Activated CD8-positive, alpha-beta memory T cell treated with anti-CD3 and anti-CD28 coated beads for 36 hours (primary cell): ENCODE data around the gene DNAH17. TPM values are rescaled to one million over a fixed set of nuclear protein-coding genes. Genes with fewer than 3 reads are reported as not detected.

Source experiments
- CTCF ChIA-PET: fragments of 350-600 bp; sonication (Branson Sonifier 250); formaldehyde crosslinking; loops from one replicate; lab custom pipeline; 2021; ENCODE audit warnings: antibody characterized with exemption; lab: Charles Lee
- POLR2A ChIA-PET: fragments of 350-600 bp; sonication (Branson Sonifier 250); formaldehyde crosslinking; loops from one replicate; lab custom pipeline; 2021; ENCODE audit warnings: antibody characterized with exemption; lab: Charles Lee
- total RNA-seq, 2 experiments: library from RNA; stranded (reverse); gene quantifications; one replicate each; pipeline ENCODE4 v1.2.3, GENCODE V29; 2021

DNAH17 gene
- total RNA-seq, 2 experiments from 2014 or later: 0.08 to 0.10 TPM

- POLR2A ChIA-PET: no interaction called here
Measured at GRCh38 chr17:78430892-78431691, 146.1 kb downstream of the DNAH17 start.

GRCh38 chr17:78429618-78429995, 147.6 kb downstream of the DNAH17 start:
- POLR2A ChIA-PET: no interaction called here
- CTCF ChIA-PET: no interaction called here

More at GRCh38 chr17:78430892-78431691, 146.1 kb downstream of the DNAH17 start:
- CTCF ChIA-PET: interaction anchor here (1.6 kb wide), 1 partner anchor 9 kb away, joined by 5 read pairs; no protein-coding TSS in a partner anchor

- ChIA-PET POLR2A (no interaction called here), CTCF (no interaction called here)
Measured at GRCh38 chr17:78428836-78429617, 148.2 kb downstream of the DNAH17 start.

- POLR2A ChIA-PET: no interaction called here
- CTCF ChIA-PET: interaction anchor here (0.6 kb wide), 1 partner anchor 189 kb away, joined by 3 read pairs; no protein-coding TSS in a partner anchor
Measured at GRCh38 chr17:78428025-78428575, 149.1 kb downstream of the DNAH17 start.

GRCh38 chr17:78427140-78427539, 150.1 kb downstream of the DNAH17 start:
- ChIA-PET CTCF (no interaction called here), POLR2A (no interaction called here)

GRCh38 chr17:78426293-78426879, 150.8 kb downstream of the DNAH17 start:
- CTCF ChIA-PET: interaction anchor here (1.5 kb wide), 1 partner anchor 175 kb away, joined by 3 read pairs; no protein-coding TSS in a partner anchor
- POLR2A ChIA-PET: no interaction called here

- ChIA-PET CTCF (interaction anchor here (1.2 to 1.5 kb wide), 2 partner anchors 65 to 174 kb away, joined by 3 read pairs; partner anchors contain the start of gene SOCS3), POLR2A (no interaction called here)
Measured at GRCh38 chr17:78425429-78425828, 151.8 kb downstream of the DNAH17 start.

GRCh38 chr17:78423961-78424675, 153.1 kb downstream of the DNAH17 start:
- ChIA-PET POLR2A (interaction anchor here (0.8 to 1.0 kb wide), 2 partner anchors 12 to 63 kb away, joined by 3 read pairs; no protein-coding TSS in a partner anchor), CTCF (interaction anchor here (0.9 to 5.4 kb wide), 4 partner anchors 9 to 169 kb away, joined by 3 to 59 read pairs (median 4); partner anchors contain the start of gene SOCS3)

GRCh38 chr17:78422872-78423588, 154.2 kb downstream of the DNAH17 start:
- ChIA-PET POLR2A (no interaction called here), CTCF (interaction anchor here (1.0 to 5.4 kb wide), 14 partner anchors 8 to 262 kb away, joined by 3 to 59 read pairs (median 4); partner anchors contain the start of gene SOCS3)

- CTCF ChIA-PET: interaction anchor here (0.6 to 5.4 kb wide), 20 partner anchors 10 to 416 kb away, joined by 3 to 59 read pairs (median 4); partner anchors contain the start of genes PGS1 and SOCS3
- POLR2A ChIA-PET: no interaction called here
Measured at GRCh38 chr17:78422267-78422605, 155.0 kb downstream of the DNAH17 start.

- POLR2A ChIA-PET: no interaction called here
- CTCF ChIA-PET: interaction anchor here (0.6 to 5.4 kb wide), 20 partner anchors 9 to 415 kb away, joined by 3 to 59 read pairs (median 5); partner anchors contain the start of genes PGS1 and SOCS3
Measured at GRCh38 chr17:78421534-78422266, 155.5 kb downstream of the DNAH17 start.

- POLR2A ChIA-PET: no interaction called here
- CTCF ChIA-PET: interaction anchor here (0.7 to 5.4 kb wide), 10 partner anchors 9 to 170 kb away, joined by 4 to 59 read pairs (median 7); partner anchors contain the start of gene SOCS3
Measured at GRCh38 chr17:78421084-78421533, 156.1 kb downstream of the DNAH17 start.

- CTCF ChIA-PET: interaction anchor here (2.5 to 5.4 kb wide), 3 partner anchors 38 to 132 kb away, joined by 19 to 59 read pairs (median 24); partner anchors contain the start of gene SOCS3
- POLR2A ChIA-PET: no interaction called here
Measured at GRCh38 chr17:78419970-78420815, 157.0 kb downstream of the DNAH17 start.

- CTCF ChIA-PET: interaction anchor here (1.0 to 3.0 kb wide), 5 partner anchors 15 to 167 kb away, joined by 3 to 16 read pairs (median 4); no protein-coding TSS in a partner anchor
- POLR2A ChIA-PET: interaction anchor here (0.7 kb wide), 1 partner anchor 37 kb away, joined by 3 read pairs; no protein-coding TSS in a partner anchor
Measured at GRCh38 chr17:78418326-78419026, 158.7 kb downstream of the DNAH17 start.

GRCh38 chr17:78417531-78417909, 159.7 kb downstream of the DNAH17 start:
- CTCF ChIA-PET: interaction anchor here (0.6 to 3.0 kb wide), 4 partner anchors 36 to 167 kb away, joined by 3 to 16 read pairs (median 4); no protein-coding TSS in a partner anchor
- POLR2A ChIA-PET: interaction anchor here (0.7 kb wide), 1 partner anchor 36 kb away, joined by 3 read pairs; no protein-coding TSS in a partner anchor
